ENCODE measurements around the gene CAV3. TPM values are rescaled to one million over a fixed set of nuclear protein-coding genes. Genes with fewer than 3 reads are reported as not detected.

CAV3 gene
- total and polyA plus RNA-seq, 10 of the 15 experiments (the other 5 are each of a cell fraction or from before 2014, with no cell fraction given), result not detected

GRCh38 chr3:8767667-8768363, 34.2 kb downstream of the CAV3 start (continued):
- peak; percentile 6; the same call in 1 of the 2 replicates for TF ChIP-seq ZNF687 (IDR thresholded peaks at IDR 0.05)
- no peak for TF ChIP-seq RAD21 (IDR thresholded peaks at IDR 0.05; ENCODE audit: insufficient read depth, low read depth, low read length)
- no peak for TF ChIP-seq SREBF1 (IDR thresholded peaks at IDR 0.05; ENCODE audit: low read length)
- TF ChIP-seq IKZF1 (conservative IDR thresholded peaks at IDR 0.05), result peak; percentile 66
- no peak for TF ChIP-seq USF2 (IDR thresholded peaks at IDR 0.05; ENCODE audit: borderline replicate concordance, low read depth, low read length)
- TF ChIP-seq ZBTB40 (IDR thresholded peaks at IDR 0.05; ENCODE audit: borderline replicate concordance), result no peak
- TF ChIP-seq BMI1 (IDR thresholded peaks at IDR 0.05; ENCODE audit: borderline replicate concordance), result no peak
- TF ChIP-seq NBN (IDR thresholded peaks at IDR 0.05), result no peak
- no peak for TF ChIP-seq CHD1 (IDR thresholded peaks at IDR 0.05; ENCODE audit: low read depth, low read length)
- no peak; the same call in 1 of the 2 replicates for TF ChIP-seq CBX5 (IDR thresholded peaks at IDR 0.05; ENCODE audit: low read depth)
- 0 out of 2 replicates have a peak, but pooled peaks have one; percentile 41 for TF ChIP-seq ZNF207 (IDR thresholded peaks at IDR 0.05; ENCODE audit: borderline replicate concordance)
- no peak for TF ChIP-seq HDAC2 (IDR thresholded peaks at IDR 0.05)
- no peak for TF ChIP-seq CEBPB (IDR thresholded peaks at IDR 0.05; ENCODE audit: borderline replicate concordance in 1 of 2, low read depth in 2 of 2, low read length in 2 of 2)
- TF ChIP-seq IRF5 (IDR thresholded peaks at IDR 0.05; ENCODE audit: borderline replicate concordance), result no peak
- TF ChIP-seq POLR2AphosphoS5 (IDR thresholded peaks at IDR 0.05; ENCODE audit: low read length), result no peak
- TF ChIP-seq ZBTB4 (CRISPR knock-in tag; IDR thresholded peaks at IDR 0.05), result no peak
